ENCODE results near the gene ZNF865. TPM values are rescaled to one million over a fixed set of nuclear protein-coding genes. Genes with fewer than 3 reads are reported as not detected.

Gene ZNF865
- total RNA-seq, 1 donor from 2014 or later: 21.4 TPM

DNA sequence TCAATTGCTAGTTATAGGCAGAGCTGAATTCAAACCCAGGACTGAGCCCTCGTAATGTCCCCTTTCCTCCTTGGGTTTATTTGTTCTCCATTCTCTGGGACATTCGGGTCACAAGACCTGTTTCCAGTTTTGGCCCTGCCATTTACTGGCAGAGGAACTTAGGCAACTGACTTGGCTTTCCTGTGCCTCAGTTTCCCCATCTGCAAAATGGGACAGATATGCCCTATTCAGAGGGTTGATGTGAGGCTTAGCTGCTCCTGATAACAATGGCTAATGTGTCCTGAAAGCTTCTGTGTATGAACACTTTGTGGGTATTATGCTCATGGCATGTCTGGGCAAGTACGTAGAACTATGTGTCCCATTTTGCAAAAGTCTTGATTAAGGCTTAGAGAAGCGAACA, 4.4 kb upstream of the ZNF865 start:
- H3K27ac Mint-ChIP-seq: peak overlapping the region; percentile 83
- TF ChIP-seq, protein P1, sequence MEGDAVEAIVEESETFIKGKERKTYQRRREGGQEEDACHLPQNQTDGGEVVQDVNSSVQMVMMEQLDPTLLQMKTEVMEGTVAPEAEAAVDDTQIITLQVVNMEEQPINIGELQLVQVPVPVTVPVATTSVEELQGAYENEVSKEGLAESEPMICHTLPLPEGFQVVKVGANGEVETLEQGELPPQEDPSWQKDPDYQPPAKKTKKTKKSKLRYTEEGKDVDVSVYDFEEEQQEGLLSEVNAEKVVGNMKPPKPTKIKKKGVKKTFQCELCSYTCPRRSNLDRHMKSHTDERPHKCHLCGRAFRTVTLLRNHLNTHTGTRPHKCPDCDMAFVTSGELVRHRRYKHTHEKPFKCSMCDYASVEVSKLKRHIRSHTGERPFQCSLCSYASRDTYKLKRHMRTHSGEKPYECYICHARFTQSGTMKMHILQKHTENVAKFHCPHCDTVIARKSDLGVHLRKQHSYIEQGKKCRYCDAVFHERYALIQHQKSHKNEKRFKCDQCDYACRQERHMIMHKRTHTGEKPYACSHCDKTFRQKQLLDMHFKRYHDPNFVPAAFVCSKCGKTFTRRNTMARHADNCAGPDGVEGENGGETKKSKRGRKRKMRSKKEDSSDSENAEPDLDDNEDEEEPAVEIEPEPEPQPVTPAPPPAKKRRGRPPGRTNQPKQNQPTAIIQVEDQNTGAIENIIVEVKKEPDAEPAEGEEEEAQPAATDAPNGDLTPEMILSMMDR (IDR thresholded peaks at IDR 0.05; ENCODE audit: unreplicated experiment): no peak
- no peaks in the 10 kb centered on the region for H3K9me3 Mint-ChIP-seq
- H3K36me3 Mint-ChIP-seq: peaks cover 21% of the 10 kb centered on the region
- no peak for DNase-seq (ENCODE audit: low spot score in 2 of 2, unreplicated experiment in 2 of 2)
- no peaks in the 10 kb centered on the region for H3K27me3 Mint-ChIP-seq (ENCODE audit: low read depth)
- peaks cover 25% of the 10 kb centered on the region for H3K4me1 Mint-ChIP-seq
- H3K4me3 Mint-ChIP-seq: peak overlapping the region; percentile 71

DNA sequence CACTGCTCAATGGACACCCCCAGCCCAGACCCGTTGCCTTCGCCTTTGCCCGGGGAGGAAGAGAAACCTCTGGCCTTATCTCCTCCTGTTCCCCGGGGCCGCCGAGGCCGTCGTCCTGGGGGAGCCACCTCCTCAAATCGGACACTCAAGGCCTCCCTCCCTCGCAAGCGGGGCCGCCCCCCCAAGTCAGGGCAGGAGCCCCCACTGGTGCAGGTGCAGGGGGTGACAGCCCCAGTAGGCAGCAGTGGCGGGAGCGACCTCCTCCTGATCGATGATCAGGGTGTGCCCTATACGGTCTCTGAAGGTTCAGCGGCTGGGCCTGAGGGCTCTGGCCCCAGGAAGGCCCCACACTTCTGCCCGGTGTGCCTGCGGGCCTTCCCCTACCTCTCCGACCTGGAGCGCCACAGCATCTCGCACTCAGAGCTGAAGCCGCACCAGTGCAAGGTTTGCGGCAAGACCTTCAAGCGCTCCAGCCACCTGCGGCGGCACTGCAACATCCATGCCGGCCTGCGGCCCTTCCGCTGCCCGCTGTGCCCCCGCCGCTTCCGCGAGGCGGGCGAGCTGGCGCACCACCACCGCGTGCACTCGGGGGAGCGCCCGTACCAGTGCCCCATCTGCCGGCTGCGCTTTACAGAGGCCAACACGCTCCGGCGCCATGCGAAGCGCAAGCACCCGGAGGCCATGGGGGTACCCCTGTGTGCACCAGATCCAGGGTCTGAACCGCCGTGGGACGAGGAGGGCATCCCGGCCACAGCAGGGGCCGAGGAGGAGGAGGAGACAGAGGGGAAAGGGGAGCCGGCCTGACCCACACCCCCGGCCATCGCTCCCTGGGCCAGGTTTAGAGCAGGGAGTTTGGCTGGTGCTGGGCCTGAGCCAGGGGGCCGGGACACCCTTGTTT, 3.1 kb upstream of the ZNF865 start:
- H3K4me1 Mint-ChIP-seq: peaks cover 36% of the 10 kb centered on the region
- H3K9me3 Mint-ChIP-seq: no peaks in the 10 kb centered on the region
- no peak overlapping the region for H3K27ac Mint-ChIP-seq
- H3K4me3 Mint-ChIP-seq: no peak overlapping the region
- peaks cover 9% of the 10 kb centered on the region for H3K36me3 Mint-ChIP-seq
- no peak for DNase-seq (ENCODE audit: low spot score in 2 of 2, unreplicated experiment in 2 of 2)
- TF ChIP-seq, protein P1 (IDR thresholded peaks at IDR 0.05; ENCODE audit: unreplicated experiment): no peak
- H3K27me3 Mint-ChIP-seq (ENCODE audit: low read depth): no peaks in the 10 kb centered on the region

DNA sequence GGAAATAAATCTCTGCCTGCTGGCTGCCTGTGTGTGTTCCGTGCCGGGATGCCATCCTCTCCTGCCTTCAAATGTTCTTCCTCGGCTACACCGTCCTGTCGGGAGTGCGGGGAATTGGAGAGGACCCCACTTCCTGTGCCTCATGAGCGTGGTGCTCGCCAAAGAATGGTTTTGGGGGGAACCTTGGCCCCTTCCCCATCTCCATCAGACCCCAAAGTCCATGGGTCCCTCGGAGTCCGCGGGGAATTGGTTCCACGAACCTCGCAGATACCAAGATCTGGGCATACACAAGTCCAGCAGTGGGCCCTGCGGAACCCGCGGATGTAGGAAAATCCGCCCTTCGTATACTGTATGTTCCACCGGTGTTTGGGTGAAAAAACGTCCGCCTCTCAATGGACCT, 2.3 kb upstream of the ZNF865 start:
- TF ChIP-seq, protein P1 (IDR thresholded peaks at IDR 0.05; ENCODE audit: unreplicated experiment): no peak
- H3K27ac Mint-ChIP-seq: peak overlapping the region; percentile 72
- no peak for DNase-seq (ENCODE audit: low spot score in 2 of 2, unreplicated experiment in 2 of 2)
- peaks cover 8% of the 10 kb centered on the region for H3K36me3 Mint-ChIP-seq
- no peak overlapping the region for H3K4me3 Mint-ChIP-seq
- H3K4me1 Mint-ChIP-seq: peaks cover 36% of the 10 kb centered on the region
- H3K9me3 Mint-ChIP-seq: no peaks in the 10 kb centered on the region
- H3K27me3 Mint-ChIP-seq (ENCODE audit: low read depth): no peaks in the 10 kb centered on the region

DNA sequence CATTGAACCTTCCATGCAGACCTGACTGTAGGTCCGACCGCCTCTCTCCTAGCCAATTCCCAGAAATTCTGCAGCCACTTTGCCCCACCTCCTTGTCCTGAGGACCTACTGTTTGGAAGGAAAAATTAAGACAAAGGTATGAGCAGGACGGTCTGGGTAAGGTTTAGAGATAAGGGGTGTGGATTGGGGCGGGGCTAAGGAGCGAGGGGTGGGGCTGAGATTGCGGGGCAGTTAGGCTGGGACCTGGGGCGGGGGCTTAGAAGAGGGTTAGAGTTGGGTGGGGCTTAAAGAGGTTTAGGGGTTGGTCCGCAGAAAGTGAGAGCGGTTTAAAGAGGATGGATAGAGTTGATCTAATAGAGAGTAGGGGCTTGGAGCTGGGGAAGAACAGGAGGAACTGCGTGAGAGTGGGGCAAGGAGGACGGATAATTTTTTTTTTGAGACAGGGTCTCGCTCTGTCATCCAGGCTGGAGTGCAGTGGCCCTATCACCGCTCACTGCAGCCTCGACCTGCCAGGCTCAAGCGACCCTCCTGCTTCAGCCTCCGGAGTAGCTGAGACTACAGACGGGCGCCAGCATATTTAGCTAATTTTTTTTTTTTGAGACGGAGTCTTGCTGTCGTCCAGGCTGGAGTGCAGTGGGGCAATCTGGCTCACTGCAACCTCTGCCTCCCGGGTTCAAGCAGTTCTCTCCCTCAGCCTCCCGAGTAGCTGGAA, 1.7 kb upstream of the ZNF865 start:
- H3K27me3 Mint-ChIP-seq (ENCODE audit: low read depth): no peaks in the 10 kb centered on the region
- peaks cover 33% of the 10 kb centered on the region for H3K4me1 Mint-ChIP-seq
- no peak overlapping the region for H3K4me3 Mint-ChIP-seq
- TF ChIP-seq, protein P1 (IDR thresholded peaks at IDR 0.05; ENCODE audit: unreplicated experiment): no peak
- H3K36me3 Mint-ChIP-seq: peaks cover 8% of the 10 kb centered on the region
- no peak for DNase-seq (ENCODE audit: low spot score in 2 of 2, unreplicated experiment in 2 of 2)
- no peaks in the 10 kb centered on the region for H3K9me3 Mint-ChIP-seq
- peak overlapping the region; percentile 72 for H3K27ac Mint-ChIP-seq

DNA sequence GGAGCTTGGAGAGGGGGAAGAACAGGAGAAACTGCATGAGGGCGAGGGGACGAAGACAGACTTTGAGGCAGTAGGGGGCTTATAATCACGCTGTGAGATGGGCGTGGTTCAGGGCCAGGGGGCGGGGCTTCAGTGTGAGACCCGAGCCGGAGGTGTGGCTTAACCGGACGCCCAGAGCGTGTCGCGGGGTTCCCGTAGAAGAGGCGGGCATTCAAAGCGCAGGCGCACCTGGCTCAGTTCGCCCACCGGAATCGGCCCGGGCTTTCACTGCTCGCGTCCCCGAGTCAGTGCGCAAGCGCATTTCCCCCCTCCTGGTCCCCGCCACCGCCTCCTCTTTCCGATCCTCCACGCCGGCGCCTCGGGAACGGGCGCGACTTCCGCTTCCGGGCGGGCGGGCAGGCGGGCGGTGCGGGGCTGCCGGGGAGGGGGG, 225 bp upstream of the ZNF865 start:
- Mint-ChIP-seq H3K27ac (peak overlapping the region; percentile 98), H3K9me3 (no peaks in the 10 kb centered on the region), H3K4me1 (peaks cover 31% of the 10 kb centered on the region), H3K27me3 (ENCODE audit: low read depth) (no peaks in the 10 kb centered on the region), H3K36me3 (peaks cover 17% of the 10 kb centered on the region), H3K4me3 (peak overlapping the region; percentile 78)
- peak; percentile 99 for DNase-seq (ENCODE audit: low spot score in 2 of 2, unreplicated experiment in 2 of 2)
- TF ChIP-seq, protein P1 (IDR thresholded peaks at IDR 0.05; ENCODE audit: unreplicated experiment): no peak
